Endothelial cell of umbilical vein (primary cell): ENCODE data around the gene NPHS1. TPM values are rescaled to one million over a fixed set of nuclear protein-coding genes. Genes with fewer than 3 reads are reported as not detected.

ENCODE experiments used
- BruUV-seq: library from RNA; stranded (reverse); fragments of 400-500 nt; replicated peaks from 2 replicates; lab custom pipeline; 2021; lab: Mats Ljungman, UMichigan
- CTCF ChIA-PET: fragments of 300-600, 350-600 bp; sonication (Branson Sonifier 250); formaldehyde crosslinking; loops from one replicate; lab custom pipeline; 2021; ENCODE audit warnings: antibody characterized with exemption, inconsistent platforms; lab: Charles Lee
- POLR2A ChIA-PET: fragments of 300-600, 350-600 bp; sonication (Branson Sonifier 250); formaldehyde crosslinking; loops from one replicate; lab custom pipeline; 2021; ENCODE audit warnings: antibody characterized with exemption, inconsistent platforms; lab: Charles Lee
- DNase-seq: peaks from one replicate; pipeline ENCODE4 v3.0.0-alpha.2; 2011; ENCODE audit warnings: low read depth, low spot score
- FAIRE-seq: peaks from 2 replicates; lab custom pipeline; 2011; peaks lifted over from hg19 to GRCh38; lab: Jason Lieb, UNC
- H2AFZ ChIP-seq: 2 replicates; pipeline ENCODE4 v1.6.0; 2012; ENCODE audit warnings: low read depth, low read length, control low read depth, inconsistent platforms
- H3K27ac ChIP-seq: 2 replicates; pipeline ENCODE4 v1.5.1; 2011; ENCODE audit warnings: low read depth, mild to moderate bottlenecking, control low read depth, low read length, moderate library complexity; ENCODE audit not compliant: insufficient read depth
- H3K27me3 ChIP-seq, 2 experiments: 2 replicates each; pipeline versions ENCODE4 v1.6.0 to v1.6.1; 2011; ENCODE audit warnings: low read length in 2 of 2, mixed read lengths in 1 of 2; ENCODE audit not compliant: control insufficient read depth in 2 of 2, insufficient read depth in 2 of 2
- H3K36me3 ChIP-seq, 2 experiments: 2 replicates in 1 of 2; 3 replicates in 1 of 2; pipeline ENCODE4 v1.5.1; 2011; ENCODE audit warnings: low read length in 2 of 2, mild to moderate bottlenecking in 1 of 2, moderate library complexity in 1 of 2; ENCODE audit not compliant: control insufficient read depth in 2 of 2, insufficient read depth in 2 of 2; ENCODE audit errors: extremely low read depth in 1 of 2
- H3K4me1 ChIP-seq: 3 replicates; pipeline ENCODE4 v1.5.1; 2011; ENCODE audit warnings: mild to moderate bottlenecking, low read length; ENCODE audit not compliant: control insufficient read depth, insufficient read depth; ENCODE audit errors: extremely low read depth
- H3K4me2 ChIP-seq: 2 replicates; pipeline ENCODE4 v1.6.1; 2011; ENCODE audit warnings: low read length, control low read depth, mixed read lengths; ENCODE audit not compliant: insufficient read depth
- H3K4me3 ChIP-seq, 3 experiments: fragments of 200-600 bp in 1 of 3; sonication (generic), shearing (Covaris generic) in 1 of 3; replicated peaks in 1 of 3; 2 replicates each; pipeline ENCODE4 v1.5.1; 2011 to 2016; ENCODE audit warnings: control low read depth in 3 of 3, low read length in 3 of 3, mild to moderate bottlenecking in 2 of 3, inconsistent platforms in 1 of 3, low read depth in 1 of 3, moderate library complexity in 1 of 3; ENCODE audit not compliant: insufficient read depth in 1 of 3
- H3K79me2 ChIP-seq: 2 replicates; pipeline ENCODE4 v1.6.0; 2012; ENCODE audit warnings: low read length, inconsistent platforms; ENCODE audit not compliant: control insufficient read depth, insufficient read depth
- H3K9ac ChIP-seq: replicated peaks from 2 replicates; pipeline ENCODE3; 2011; ENCODE audit warnings: low read length, control low read depth; ENCODE audit not compliant: insufficient read depth; ENCODE audit errors: extremely low read depth
- H3K9me1 ChIP-seq: replicated peaks from 3 replicates; pipeline ENCODE4 v1.6.0; 2011; ENCODE audit warnings: mild to moderate bottlenecking, low read length; ENCODE audit not compliant: control insufficient read depth, insufficient read depth; ENCODE audit errors: extremely low read depth
- H3K9me3 ChIP-seq: replicated peaks from 2 replicates; pipeline ENCODE4 v1.5.1; 2012; ENCODE audit warnings: low read length, inconsistent platforms; ENCODE audit not compliant: control insufficient read depth, insufficient read depth
- H4K20me1 ChIP-seq: replicated peaks from 2 replicates; pipeline ENCODE3; 2011; ENCODE audit warnings: mild to moderate bottlenecking, low read length; ENCODE audit not compliant: control insufficient read depth, insufficient read depth; ENCODE audit errors: extremely low read depth
- CTCF ChIP-seq, 2 donors: IDR thresholded peaks; 1 replicate in 1 of 2; 2 replicates in 1 of 2; pipeline ENCODE4 v1.5.1; 2011; ENCODE audit warnings: low read length in 2 of 2, mild to moderate bottlenecking in 2 of 2, moderate library complexity in 2 of 2, control low read depth in 1 of 2, inconsistent platforms in 1 of 2, low read depth in 1 of 2; ENCODE audit not compliant: insufficient read depth in 1 of 2; ENCODE audit errors: extremely low read depth in 1 of 2
- EZH2 ChIP-seq: IDR thresholded peaks from 2 replicates; pipeline ENCODE4 v1.6.1; 2012; ENCODE audit warnings: borderline replicate concordance, low read depth, mild to moderate bottlenecking, moderate library complexity, low read length, inconsistent platforms; ENCODE audit not compliant: severe bottlenecking
- FOS ChIP-seq: IDR thresholded peaks from 2 replicates; pipeline ENCODE4 v1.6.1; 2011; ENCODE audit warnings: mild to moderate bottlenecking, low read length, moderate library complexity, borderline replicate concordance; ENCODE audit not compliant: insufficient read depth
- GATA2 ChIP-seq: IDR thresholded peaks from 2 replicates; pipeline ENCODE4 v1.7.0; 2011; ENCODE audit warnings: low read depth, mild to moderate bottlenecking, moderate library complexity, mixed read lengths, low read length; ENCODE audit not compliant: insufficient read length, insufficient read depth
- JUN ChIP-seq: IDR thresholded peaks from 2 replicates; pipeline ENCODE4 v1.6.1; 2011; ENCODE audit warnings: borderline replicate concordance, low read depth; ENCODE audit not compliant: insufficient read length, insufficient read depth
- MAX ChIP-seq: IDR thresholded peaks from 2 replicates; pipeline ENCODE4 v1.6.1; 2011; ENCODE audit not compliant: insufficient read depth, insufficient read length
- MYC ChIP-seq: IDR thresholded peaks from one replicate; pipeline ENCODE4 v1.6.1; 2011; ENCODE audit warnings: mild to moderate bottlenecking, low read depth, low read length
- POLR2A ChIP-seq: IDR thresholded peaks from 2 replicates; pipeline ENCODE4 v1.6.1; 2012; ENCODE audit warnings: low read depth, mild to moderate bottlenecking, control low read depth, low read length
- POLR2AphosphoS5 ChIP-seq: IDR thresholded peaks from 2 replicates; pipeline ENCODE4 v1.6.1; 2012; ENCODE audit warnings: low read depth, mild to moderate bottlenecking, control low read depth, low read length, moderate library complexity; ENCODE audit not compliant: insufficient read depth
- dilution Hi-C: fragments of 300-500 bp; cut with MboI; formaldehyde crosslinking; loops from one replicate; pipeline ENCODE4 v1.15.0; 2019; ENCODE audit warnings: low sequenced_read_pairs; ENCODE audit not compliant: extremely low pct_ligation_motif_present
- intact Hi-C: fragments of 100-400 bp; cut with micrococcal nuclease; formaldehyde crosslinking; loops from one replicate; pipeline ENCODE4 v1.10.0; 2022
- polyA plus RNA-seq, 4 experiments: library from polyadenylated mRNA; depleted of rRNA in 3 of 4; stranded (reverse) in 3 of 4; unstranded in 1 of 4; fragments of >200 nt; gene quantifications; 2 replicates each; pipeline versions ENCODE4 v1.2.1 to v1.2.3, GENCODE V29; 2011 to 2012; ENCODE audit warnings: missing spikeins in 1 of 4
- total RNA-seq: library from RNA; stranded (reverse); gene quantifications from 2 replicates; pipeline ENCODE4 v1.2.3, GENCODE V29; 2021

The NPHS1 gene
- total and polyA plus RNA-seq, 2 donors (not counting 3 experiments of a cell fraction or from before 2014, with no cell fraction given), result not detected

- intact Hi-C loops, result no loop called here
- CTCF ChIA-PET, result no interaction called here
Observed at GRCh38 chr19:35786299-35787160, 65.8 kb downstream of the NPHS1 start.

More at GRCh38 chr19:35786299-35787160, 65.8 kb downstream of the NPHS1 start:
- Histone ChIP-seq H3K27me3 (no peaks in the 10 kb centered on the region), H3K9me1 (no peaks in the 10 kb centered on the region), H3K9me3 (no peaks in the 10 kb centered on the region), H2AFZ (no peak overlapping the region), H3K36me3 (peaks cover 0 to 2% of the 10 kb centered on the region in 2 experiments), H3K4me3 (no peak overlapping the region), H3K4me2 (no peak overlapping the region), H4K20me1 (no peaks in the 10 kb centered on the region), H3K4me1 (no peaks in the 10 kb centered on the region), H3K9ac (no peak overlapping the region), H3K79me2 (no peaks in the 10 kb centered on the region), H3K27ac (no peak overlapping the region)
- DNase-seq, result no peak
- no TSS peak for BruUV-seq
- TF ChIP-seq CTCF (IDR thresholded peaks at IDR 0.05; ENCODE audit: extremely low read depth in 1 of 2, insufficient read depth in 1 of 2, low read depth in 1 of 2, low read length in 2 of 2), result no peak
- TF ChIP-seq POLR2A, result no peak
- no peak for TF ChIP-seq MYC
- no peak for TF ChIP-seq EZH2
- TF ChIP-seq JUN, result no peak
- TF ChIP-seq GATA2, result no peak
- TF ChIP-seq MAX, result no peak
- no peak for TF ChIP-seq FOS
- no peak for TF ChIP-seq POLR2AphosphoS5
- POLR2A ChIA-PET, result interaction anchor here (0.9 kb wide), 1 partner anchor 38 kb away, joined by 3 read pairs; the partner anchor contains the start of gene LIN37
- FAIRE-seq, result no peak
- dilution Hi-C loops, result no loop called here
